Astrocyte (in vitro differentiated cells and primary cell): ENCODE data around the gene THBS1. TPM values are rescaled to one million over a fixed set of nuclear protein-coding genes. Genes with fewer than 3 reads are reported as not detected.

ENCODE experiments used
- DNase-seq: peaks from one replicate; pipeline ENCODE4 v3.0.0-alpha.2; 2010; ENCODE audit warnings: low read depth
- FAIRE-seq: peaks from 2 replicates; lab custom pipeline; 2011; peaks lifted over from hg19 to GRCh38; lab: Jason Lieb, UNC
- H2AFZ ChIP-seq: 2 replicates; pipeline ENCODE4 v1.6.0; 2012; ENCODE audit warnings: low read depth, low read length, inconsistent platforms
- H3K27ac ChIP-seq: 2 replicates; pipeline ENCODE4 v1.5.1; 2011; ENCODE audit warnings: low read depth, low read length, inconsistent platforms
- H3K27me3 ChIP-seq: 2 replicates; pipeline ENCODE4 v1.6.0; 2011; ENCODE audit warnings: low read length, inconsistent platforms; ENCODE audit not compliant: insufficient read depth
- H3K36me3 ChIP-seq: 2 replicates; pipeline ENCODE4 v1.5.1; 2011; ENCODE audit warnings: low read length, inconsistent platforms; ENCODE audit not compliant: insufficient read depth
- H3K4me1 ChIP-seq: 2 replicates; pipeline ENCODE4 v1.5.1; 2011; ENCODE audit warnings: low read length, inconsistent platforms; ENCODE audit not compliant: insufficient read depth
- H3K4me2 ChIP-seq: 2 replicates; pipeline ENCODE4 v1.6.0; 2012; ENCODE audit warnings: low read length, inconsistent platforms
- H3K4me3 ChIP-seq: 2 replicates; pipeline ENCODE4 v1.5.1; 2011; ENCODE audit warnings: low read depth, mild to moderate bottlenecking, low read length, inconsistent platforms; ENCODE audit not compliant: insufficient read depth
- H3K79me2 ChIP-seq: 2 replicates; pipeline ENCODE4 v1.6.0; 2012; ENCODE audit warnings: mild to moderate bottlenecking, low read length, inconsistent platforms; ENCODE audit not compliant: insufficient read depth
- H3K9ac ChIP-seq: 2 replicates; pipeline ENCODE4 v1.6.0; 2012; ENCODE audit warnings: mild to moderate bottlenecking, low read length, inconsistent platforms
- H3K9me3 ChIP-seq: 2 replicates; pipeline ENCODE4 v1.5.1; 2012; ENCODE audit warnings: low read depth, mild to moderate bottlenecking, low read length, inconsistent platforms; ENCODE audit not compliant: insufficient read depth
- H4K20me1 ChIP-seq: 2 replicates; pipeline ENCODE4 v1.6.0; 2012; ENCODE audit warnings: low read length, inconsistent platforms; ENCODE audit not compliant: insufficient read depth
- H3K27ac Mint-ChIP-seq: one replicate; pipeline ENCODE4 v1.8.0; 2021; ENCODE audit warnings: mild to moderate bottlenecking, mixed read lengths; ENCODE audit not compliant: unreplicated experiment
- H3K27me3 Mint-ChIP-seq: one replicate; pipeline ENCODE4 v1.8.0; 2021; ENCODE audit warnings: low read depth, mixed read lengths; ENCODE audit not compliant: unreplicated experiment
- H3K36me3 Mint-ChIP-seq: one replicate; pipeline ENCODE4 v1.8.0; 2021; ENCODE audit warnings: low read depth, mixed read lengths; ENCODE audit not compliant: unreplicated experiment
- H3K4me1 Mint-ChIP-seq: one replicate; pipeline ENCODE4 v1.8.0; 2021; ENCODE audit warnings: low read depth, mixed read lengths; ENCODE audit not compliant: unreplicated experiment
- H3K4me3 Mint-ChIP-seq: one replicate; pipeline ENCODE4 v1.8.0; 2021; ENCODE audit warnings: mild to moderate bottlenecking, moderate library complexity, mixed read lengths; ENCODE audit not compliant: unreplicated experiment
- H3K9me3 Mint-ChIP-seq: one replicate; pipeline ENCODE4 v1.8.0; 2021; ENCODE audit warnings: mild to moderate bottlenecking, mixed read lengths; ENCODE audit not compliant: unreplicated experiment
- EZH2 ChIP-seq: IDR thresholded peaks from 2 replicates; pipeline ENCODE4 v1.6.1; 2012; ENCODE audit warnings: mild to moderate bottlenecking, low read length, inconsistent platforms; ENCODE audit not compliant: insufficient read depth
- total RNA-seq: library from RNA; stranded (reverse); gene quantifications from 2 replicates; pipeline ENCODE4 v1.2.1, GENCODE V29; 2021
- TF ChIP-seq, protein P1 (sequence below): IDR thresholded peaks from 2 replicates; pipeline ENCODE4 v1.5.1; 2011; ENCODE audit warnings: low read depth, mild to moderate bottlenecking, inconsistent platforms, low read length, moderate library complexity; ENCODE audit not compliant: insufficient read depth

Gene THBS1
- total RNA-seq, 1 donor from 2014 or later, result 720 TPM

- no peak overlapping the region for H3K27ac ChIP-seq
- H2AFZ ChIP-seq, result no peak overlapping the region
- Mint-ChIP-seq H3K4me3 (no peak overlapping the region), H3K27ac (no peak overlapping the region), H3K27me3 (no peaks in the 10 kb centered on the region), H3K36me3 (peaks cover 10% of the 10 kb centered on the region), H3K9me3 (no peaks in the 10 kb centered on the region), H3K4me1 (peaks cover 21% of the 10 kb centered on the region)
- no peaks in the 10 kb centered on the region for H3K27me3 ChIP-seq
- peaks cover 37% of the 10 kb centered on the region for H3K36me3 ChIP-seq
- H3K9me3 ChIP-seq, result no peaks in the 10 kb centered on the region
- DNase-seq, result no peak
- no peaks in the 10 kb centered on the region for H3K79me2 ChIP-seq
- no peak overlapping the region for H3K4me2 ChIP-seq
- TF ChIP-seq, protein P1, sequence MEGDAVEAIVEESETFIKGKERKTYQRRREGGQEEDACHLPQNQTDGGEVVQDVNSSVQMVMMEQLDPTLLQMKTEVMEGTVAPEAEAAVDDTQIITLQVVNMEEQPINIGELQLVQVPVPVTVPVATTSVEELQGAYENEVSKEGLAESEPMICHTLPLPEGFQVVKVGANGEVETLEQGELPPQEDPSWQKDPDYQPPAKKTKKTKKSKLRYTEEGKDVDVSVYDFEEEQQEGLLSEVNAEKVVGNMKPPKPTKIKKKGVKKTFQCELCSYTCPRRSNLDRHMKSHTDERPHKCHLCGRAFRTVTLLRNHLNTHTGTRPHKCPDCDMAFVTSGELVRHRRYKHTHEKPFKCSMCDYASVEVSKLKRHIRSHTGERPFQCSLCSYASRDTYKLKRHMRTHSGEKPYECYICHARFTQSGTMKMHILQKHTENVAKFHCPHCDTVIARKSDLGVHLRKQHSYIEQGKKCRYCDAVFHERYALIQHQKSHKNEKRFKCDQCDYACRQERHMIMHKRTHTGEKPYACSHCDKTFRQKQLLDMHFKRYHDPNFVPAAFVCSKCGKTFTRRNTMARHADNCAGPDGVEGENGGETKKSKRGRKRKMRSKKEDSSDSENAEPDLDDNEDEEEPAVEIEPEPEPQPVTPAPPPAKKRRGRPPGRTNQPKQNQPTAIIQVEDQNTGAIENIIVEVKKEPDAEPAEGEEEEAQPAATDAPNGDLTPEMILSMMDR, result no peak
- no peak for TF ChIP-seq EZH2
- peaks cover 13% of the 10 kb centered on the region for H3K4me1 ChIP-seq
- H3K9ac ChIP-seq, result no peak overlapping the region
- FAIRE-seq, result peak; percentile 90
- H4K20me1 ChIP-seq, result peaks cover 27% of the 10 kb centered on the region
- no peak overlapping the region for H3K4me3 ChIP-seq
These were observed 17.4 kb downstream of the THBS1 start for GRCh38 chr15:39598186-39598850.

- no peak overlapping the region for H3K4me3 Mint-ChIP-seq
- H3K27me3 ChIP-seq, result no peaks in the 10 kb centered on the region
- peaks cover 28% of the 10 kb centered on the region for H3K36me3 ChIP-seq
- H3K4me3 ChIP-seq, result no peak overlapping the region
- TF ChIP-seq EZH2, result no peak
- peaks cover 9% of the 10 kb centered on the region for H3K36me3 Mint-ChIP-seq
- H2AFZ ChIP-seq, result no peak overlapping the region
- H3K79me2 ChIP-seq, result no peaks in the 10 kb centered on the region
- FAIRE-seq (peak; percentile 41), DNase-seq (no peak)
- H3K9me3 ChIP-seq, result no peaks in the 10 kb centered on the region
- no peaks in the 10 kb centered on the region for H3K9me3 Mint-ChIP-seq
- no peak overlapping the region for H3K27ac ChIP-seq
- no peak overlapping the region for H3K9ac ChIP-seq
- peak overlapping the region; percentile 48 for H3K27ac Mint-ChIP-seq
- H3K4me1 ChIP-seq, result peaks cover 8% of the 10 kb centered on the region
- H4K20me1 ChIP-seq, result peaks cover 18% of the 10 kb centered on the region
- H3K4me2 ChIP-seq, result no peak overlapping the region
- peaks cover 16% of the 10 kb centered on the region for H3K4me1 Mint-ChIP-seq
- H3K27me3 Mint-ChIP-seq, result no peaks in the 10 kb centered on the region
These were observed 18.3 kb downstream of the THBS1 start for GRCh38 chr15:39598958-39599845.

DNA sequence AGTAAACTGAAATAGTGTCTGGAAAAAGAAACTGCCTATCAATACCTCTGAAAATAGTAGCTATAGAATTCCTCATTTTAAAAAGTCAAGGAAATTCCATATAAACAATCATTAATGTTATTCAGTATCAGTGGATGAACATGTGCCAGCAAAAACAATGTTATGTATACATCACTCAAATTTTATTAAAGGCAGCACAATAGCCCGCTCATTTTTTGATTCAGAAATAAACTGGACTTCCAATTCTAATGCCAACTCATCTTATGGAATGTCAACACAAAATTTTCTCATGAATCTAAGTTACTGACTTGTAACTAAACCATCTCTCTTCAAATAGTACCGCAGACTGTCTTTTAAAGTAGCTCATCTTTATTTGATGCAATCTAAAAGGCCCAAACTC lies 19.0 kb downstream of the THBS1 start:
- Histone ChIP-seq H3K9ac (no peak overlapping the region), H4K20me1 (peaks cover 14% of the 10 kb centered on the region), H3K4me2 (no peak overlapping the region), H3K4me3 (no peak overlapping the region), H3K9me3 (no peaks in the 10 kb centered on the region), H3K36me3 (peaks cover 22% of the 10 kb centered on the region), H3K4me1 (peaks cover 5% of the 10 kb centered on the region), H3K27me3 (no peaks in the 10 kb centered on the region), H3K79me2 (no peaks in the 10 kb centered on the region), H3K27ac (no peak overlapping the region), H2AFZ (no peak overlapping the region)
- Mint-ChIP-seq H3K4me1 (peaks cover 13% of the 10 kb centered on the region), H3K9me3 (no peaks in the 10 kb centered on the region), H3K4me3 (no peak overlapping the region), H3K27ac (no peak overlapping the region), H3K36me3 (peaks cover 8% of the 10 kb centered on the region), H3K27me3 (no peaks in the 10 kb centered on the region)
- DNase-seq (no peak), FAIRE-seq (no peak)
- TF ChIP-seq, protein P1, result no peak
- TF ChIP-seq EZH2, result no peak
